Dermis microvascular lymphatic vessel endothelial cell (primary cell): ENCODE results near the gene GHRL. TPM values are rescaled to one million over a fixed set of nuclear protein-coding genes. Genes with fewer than 3 reads are reported as not detected.

Source experiments
- DNase-seq, 2 donors: peaks; one replicate each; pipeline versions ENCODE4 v3.0.0 to v3.0.0-alpha.2; 2010; ENCODE audit warnings: low read depth in 2 of 2
- total RNA-seq: library from RNA; depleted of rRNA; stranded (reverse); fragments of >200 nt; gene quantifications from 2 replicates; pipeline ENCODE4 v1.2.1, GENCODE V29; 2014

Gene GHRL
- total RNA-seq, 1 donor from 2014 or later = 0.39 TPM

- DNase-seq = no peak
Measured at GRCh38 chr3:10245081-10245712, 47.5 kb downstream of the GHRL start.

GRCh38 chr3:10244009-10244408, 48.7 kb downstream of the GHRL start:
- no peak for DNase-seq

GRCh38 chr3:10242182-10243065, 50.3 kb downstream of the GHRL start:
- DNase-seq = no peak

GRCh38 chr3:10240799-10241198, 51.9 kb downstream of the GHRL start:
- no peak for DNase-seq

- no peak for DNase-seq
Measured at GRCh38 chr3:10238345-10239183, 54.2 kb downstream of the GHRL start.

Other genes starting within 250 kb of the GHRL start
- not detected in 2 replicates for gene FANCD2OS, start 184.7 kb downstream of the GHRL start, total RNA-seq
- gene BRK1, start 177.3 kb downstream of the GHRL start, total RNA-seq = 127 and 138 TPM in 2 replicates
- gene VHL, start 151.2 kb downstream of the GHRL start, total RNA-seq = 42.5 and 48.3 TPM in 2 replicates
- 60.3 and 65.1 TPM in 2 replicates for gene IRAK2, start 128.0 kb downstream of the GHRL start, total RNA-seq
- gene TATDN2, start 44.5 kb downstream of the GHRL start, total RNA-seq = 10.1 and 12.1 TPM in 2 replicates
- gene SEC13, start 28.2 kb upstream of the GHRL start, total RNA-seq = 315 and 354 TPM in 2 replicates
- gene ATP2B2, start 212.6 kb upstream of the GHRL start, total RNA-seq = not detected in 2 replicates